WTC11 (cell line): ENCODE results near the gene EMP1. TPM values are rescaled to one million over a fixed set of nuclear protein-coding genes. Genes with fewer than 3 reads are reported as not detected.

Experiments
- ATAC-seq: fragments of 200-7000 bp; cut with Tn5 transposase; 2 replicates; pipeline ENCODE4 v1.10.0; 2021; ENCODE audit warnings: mild to moderate bottlenecking, moderate library complexity
- CTCF ChIA-PET: fragments of 300-600 bp; sonication (Branson Sonifier 250); formaldehyde crosslinking; loops from one replicate; lab custom pipeline; 2021; ENCODE audit warnings: antibody characterized with exemption; lab: Charles Lee
- POLR2A ChIA-PET: fragments of 350-600 bp; sonication (Branson Sonifier 250); formaldehyde crosslinking; loops from one replicate; lab custom pipeline; 2021; ENCODE audit warnings: antibody characterized with exemption; lab: Charles Lee
- DNase-seq: peaks from one replicate; pipeline ENCODE4 v3.0.0; 2021; ENCODE audit warnings: low spot score
- H3K27ac Mint-ChIP-seq: 2 replicates; pipeline ENCODE4 v1.8.0; 2021; ENCODE audit warnings: mixed read lengths
- H3K27me3 Mint-ChIP-seq: 2 replicates; pipeline ENCODE4 v1.8.0; 2021; ENCODE audit warnings: low read depth, mild to moderate bottlenecking, moderate library complexity, mixed read lengths
- H3K36me3 Mint-ChIP-seq: 2 replicates; pipeline ENCODE4 v1.8.0; 2021; ENCODE audit warnings: mixed read lengths
- H3K4me1 Mint-ChIP-seq: 2 replicates; pipeline ENCODE4 v1.8.0; 2022; ENCODE audit warnings: mixed read lengths
- H3K4me3 Mint-ChIP-seq: 2 replicates; pipeline ENCODE4 v1.8.0; 2021; ENCODE audit warnings: mild to moderate bottlenecking, moderate library complexity, mixed read lengths
- H3K9me3 Mint-ChIP-seq: 2 replicates; pipeline ENCODE4 v1.8.0; 2021; ENCODE audit warnings: mixed read lengths
- AFF4 ChIP-seq: sonication (generic); formaldehyde crosslinking; IDR thresholded peaks from 2 replicates; pipeline ENCODE4 v1.8.1; 2023; ENCODE audit warnings: mild to moderate bottlenecking, missing genetic modification reagents, borderline replicate concordance
- ATF2 ChIP-seq: sonication (generic); formaldehyde crosslinking; IDR thresholded peaks from 2 replicates; pipeline ENCODE4 v1.8.1; 2022; ENCODE audit warnings: low read depth, missing genetic modification reagents, borderline replicate concordance
- ATF3 ChIP-seq: sonication (generic); formaldehyde crosslinking; conservative IDR thresholded peaks from 2 replicates; pipeline ENCODE4 v1.8.1; 2022; ENCODE audit warnings: mild to moderate bottlenecking, missing genetic modification reagents
- CREB1 ChIP-seq: sonication (generic); formaldehyde crosslinking; IDR thresholded peaks from 2 replicates; pipeline ENCODE4 v1.8.0; 2023; ENCODE audit warnings: mild to moderate bottlenecking, missing genetic modification reagents
- E2F4 ChIP-seq: sonication (generic); formaldehyde crosslinking; IDR thresholded peaks from 2 replicates; pipeline ENCODE4 v1.8.1; 2022; ENCODE audit warnings: low read depth, mild to moderate bottlenecking, moderate library complexity, missing genetic modification reagents, borderline replicate concordance
- E2F5 ChIP-seq: sonication (generic); formaldehyde crosslinking; IDR thresholded peaks from 2 replicates; pipeline ENCODE4 v1.8.1; 2022; ENCODE audit warnings: mild to moderate bottlenecking, moderate library complexity, missing genetic modification reagents
- ERG ChIP-seq: fragments of 250-450 bp; sonication (Bioruptor Pico); IDR thresholded peaks from 2 replicates; pipeline ENCODE4 v1.8.0; 2021; ENCODE audit warnings: mild to moderate bottlenecking
- FOXP1 ChIP-seq: sonication (generic); formaldehyde crosslinking; IDR thresholded peaks from 2 replicates; pipeline ENCODE4 v1.8.0; 2022; ENCODE audit warnings: missing genetic modification reagents, mild to moderate bottlenecking, moderate library complexity, borderline replicate concordance
- NFE2L1 ChIP-seq: sonication (generic); formaldehyde crosslinking; IDR thresholded peaks from 2 replicates; pipeline ENCODE4 v1.8.1; 2023; ENCODE audit warnings: missing genetic modification reagents
- NR3C1 ChIP-seq: sonication (generic); formaldehyde crosslinking; conservative IDR thresholded peaks from 2 replicates; pipeline ENCODE4 v1.8.1; 2023; ENCODE audit warnings: low read depth, mild to moderate bottlenecking, missing genetic modification reagents
- TEAD1 ChIP-seq: sonication (generic); formaldehyde crosslinking; IDR thresholded peaks from 2 replicates; pipeline ENCODE4 v1.8.0; 2022; ENCODE audit warnings: mild to moderate bottlenecking, missing genetic modification reagents
- TP53 ChIP-seq: sonication (generic); formaldehyde crosslinking; IDR thresholded peaks from 2 replicates; pipeline ENCODE4 v1.8.1; 2023; ENCODE audit warnings: mild to moderate bottlenecking, missing genetic modification reagents
- USF1 ChIP-seq: sonication (generic); formaldehyde crosslinking; IDR thresholded peaks from 2 replicates; pipeline ENCODE4 v1.8.0; 2022; ENCODE audit warnings: mild to moderate bottlenecking, missing genetic modification reagents
- ZNF121 ChIP-seq: sonication (generic); formaldehyde crosslinking; IDR thresholded peaks from 2 replicates; pipeline ENCODE4 v1.8.0; 2023; ENCODE audit warnings: missing genetic modification reagents
- ZNF138 ChIP-seq: sonication (generic); formaldehyde crosslinking; conservative IDR thresholded peaks from 2 replicates; pipeline ENCODE4 v1.8.1; 2022; ENCODE audit warnings: mild to moderate bottlenecking, moderate library complexity, missing genetic modification reagents
- ZNF219 ChIP-seq: sonication (generic); formaldehyde crosslinking; IDR thresholded peaks from 2 replicates; pipeline ENCODE4 v1.8.0; 2023; ENCODE audit warnings: missing genetic modification reagents, mild to moderate bottlenecking, borderline replicate concordance
- ZNF281 ChIP-seq: sonication (generic); formaldehyde crosslinking; IDR thresholded peaks from 2 replicates; pipeline ENCODE4 v1.8.0; 2023; ENCODE audit warnings: mild to moderate bottlenecking, missing genetic modification reagents
- ZNF396 ChIP-seq: fragments of 250-450 bp; sonication (Bioruptor Pico); IDR thresholded peaks from 2 replicates; pipeline ENCODE4 v1.8.0; 2021; ENCODE audit warnings: mild to moderate bottlenecking, moderate library complexity, borderline replicate concordance
- ZNF416 ChIP-seq: fragments of 250-450 bp; sonication (Bioruptor Pico); IDR thresholded peaks from 2 replicates; pipeline ENCODE4 v1.9.0; 2021; ENCODE audit warnings: mild to moderate bottlenecking, inconsistent platforms
- ZNF423 ChIP-seq: fragments of 250-450 bp; sonication (Bioruptor Pico); IDR thresholded peaks from 2 replicates; pipeline ENCODE4 v2.1.2; 2022; ENCODE audit warnings: mild to moderate bottlenecking, moderate library complexity
- ZSCAN18 ChIP-seq: fragments of 250-450 bp; sonication (Bioruptor Pico); IDR thresholded peaks from 2 replicates; pipeline ENCODE4 v2.1.2; 2022; ENCODE audit warnings: mild to moderate bottlenecking, moderate library complexity
- total RNA-seq: library from RNA; stranded (reverse); gene quantifications from 3 replicates; pipeline ENCODE4 v1.2.3, GENCODE V29; 2021

EMP1 gene
- total RNA-seq, 1 experiment from 2014 or later, result 1.4 TPM

- ChIA-PET CTCF (interaction anchor here (1.5 to 5.2 kb wide), 2 partner anchors 15 to 308 kb away, joined by 4 to 25 read pairs; no protein-coding TSS in a partner anchor), POLR2A (no interaction called here)
- no peak for TF ChIP-seq TP53 (CRISPR knock-in tag)
- no peak for TF ChIP-seq FOXP1 (CRISPR knock-in tag)
- TF ChIP-seq ZNF396 (CRISPR knock-in tag), result no peak
- TF ChIP-seq ZNF219 (CRISPR knock-in tag), result no peak
- TF ChIP-seq E2F4 (CRISPR knock-in tag), result no peak
- TF ChIP-seq USF1 (CRISPR knock-in tag), result no peak
- no peak for TF ChIP-seq ATF2 (CRISPR knock-in tag)
- no peak for TF ChIP-seq ATF3 (CRISPR knock-in tag)
- no peak for TF ChIP-seq ZNF138
- no peak for TF ChIP-seq ZSCAN18 (CRISPR knock-in tag)
- no peak for TF ChIP-seq ZNF416
- no peak for TF ChIP-seq ZNF423 (CRISPR knock-in tag)
- TF ChIP-seq E2F5 (CRISPR knock-in tag), result no peak
- TF ChIP-seq TEAD1 (CRISPR knock-in tag), result no peak
- H3K27ac Mint-ChIP-seq, result no peak overlapping the region
- H3K27me3 Mint-ChIP-seq, result peaks cover 2% of the 10 kb centered on the region; the same call in 1 of the 2 replicates
- DNase-seq (no peak), ATAC-seq (no peak)
- H3K4me1 Mint-ChIP-seq, result peaks cover 4% of the 10 kb centered on the region
- no peak overlapping the region for H3K4me3 Mint-ChIP-seq
- peaks cover 4% of the 10 kb centered on the region; the same call in 1 of the 2 replicates for H3K36me3 Mint-ChIP-seq
- peaks cover 11% of the 10 kb centered on the region for H3K9me3 Mint-ChIP-seq
These were observed 30.7 kb downstream of the EMP1 start for GRCh38 chr12:13227191-13227590.

- Mint-ChIP-seq H3K4me1 (peaks cover 4% of the 10 kb centered on the region), H3K9me3 (peaks cover 17% of the 10 kb centered on the region), H3K36me3 (peaks cover 5% of the 10 kb centered on the region; the same call in 1 of the 2 replicates), H3K27me3 (peaks cover 2% of the 10 kb centered on the region; the same call in 1 of the 2 replicates), H3K4me3 (no peak overlapping the region), H3K27ac (no peak overlapping the region)
- no peak for DNase-seq
- ChIA-PET CTCF (no interaction called here), POLR2A (no interaction called here)
- ATAC-seq, result no peak
- TF ChIP-seq ZNF121 (no peak), NFE2L1 (CRISPR knock-in tag) (no peak), ERG (CRISPR knock-in tag) (no peak), ZNF281 (CRISPR knock-in tag) (no peak), AFF4 (no peak), NR3C1 (CRISPR knock-in tag) (no peak), CREB1 (CRISPR knock-in tag) (no peak)
These were observed 32.1 kb downstream of the EMP1 start for GRCh38 chr12:13228579-13228978.
